D721Med (cell line): Measurements from ENCODE around the gene SPDYE2.
"Not testable (repeated sequence)": the region's sequence is repeated elsewhere in the genome, so short reads cannot be mapped to it uniquely, and the experiment has no call there.

ENCODE experiments used
- DNase-seq: peaks from one replicate; pipeline ENCODE4 v3.0.0; 2011; ENCODE audit warnings: low spot score; ENCODE audit not compliant: insufficient read length
- FAIRE-seq: peaks from 2 replicates; lab custom pipeline; 2011; peaks lifted over from hg19 to GRCh38; lab: Jason Lieb, UNC

Gene SPDYE2, protein sequence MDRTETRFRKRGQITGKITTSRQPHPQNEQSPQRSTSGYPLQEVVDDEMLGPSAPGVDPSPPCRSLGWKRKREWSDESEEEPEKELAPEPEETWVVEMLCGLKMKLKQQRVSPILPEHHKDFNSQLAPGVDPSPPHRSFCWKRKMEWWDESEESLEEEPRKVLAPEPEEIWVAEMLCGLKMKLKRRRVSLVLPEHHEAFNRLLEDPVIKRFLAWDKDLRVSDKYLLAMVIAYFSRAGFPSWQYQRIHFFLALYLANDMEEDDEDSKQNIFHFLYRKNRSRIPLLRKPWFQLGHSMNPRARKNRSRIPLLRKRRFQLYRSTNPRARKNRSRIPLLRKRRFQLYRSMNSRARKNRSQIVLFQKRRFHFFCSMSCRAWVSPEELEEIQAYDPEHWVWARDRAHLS

DNA sequence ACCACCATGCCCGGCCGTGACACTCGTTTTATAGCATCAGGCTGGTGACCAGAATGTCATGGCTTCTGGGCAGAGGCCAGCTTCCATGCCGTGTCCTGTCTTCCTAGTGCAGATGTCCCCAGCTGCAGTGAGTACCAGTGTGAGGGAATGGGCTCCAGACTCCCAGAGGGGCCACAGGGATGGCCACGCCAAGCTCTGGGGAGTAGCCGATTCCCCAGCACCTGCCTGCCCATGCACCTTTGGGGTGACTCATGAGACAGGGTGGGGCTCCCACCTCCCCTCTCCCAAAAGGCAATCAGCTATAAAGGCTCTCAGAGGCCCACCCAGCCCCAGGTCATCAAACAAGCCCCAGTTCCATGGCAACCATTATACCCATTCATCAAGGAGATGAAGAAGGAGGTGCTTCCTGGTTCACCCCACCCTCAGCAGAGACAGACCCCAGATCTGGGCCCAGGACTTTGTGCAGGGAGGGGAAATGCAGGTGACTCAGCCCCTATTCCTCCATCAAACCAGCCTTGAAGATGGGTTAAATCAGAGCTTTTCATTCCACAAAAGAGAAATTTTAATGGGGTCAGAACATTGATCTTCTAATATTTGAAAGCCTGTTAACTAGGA lies at the start of gene SPDYE2:
SPDYE2 (plus strand) TSS at position 419 of the 615 bp plus-strand sequence. CDS start 2,030 bp downstream, outside the sequence.
- not testable (repeated sequence) for DNase-seq, FAIRE-seq

DNA sequence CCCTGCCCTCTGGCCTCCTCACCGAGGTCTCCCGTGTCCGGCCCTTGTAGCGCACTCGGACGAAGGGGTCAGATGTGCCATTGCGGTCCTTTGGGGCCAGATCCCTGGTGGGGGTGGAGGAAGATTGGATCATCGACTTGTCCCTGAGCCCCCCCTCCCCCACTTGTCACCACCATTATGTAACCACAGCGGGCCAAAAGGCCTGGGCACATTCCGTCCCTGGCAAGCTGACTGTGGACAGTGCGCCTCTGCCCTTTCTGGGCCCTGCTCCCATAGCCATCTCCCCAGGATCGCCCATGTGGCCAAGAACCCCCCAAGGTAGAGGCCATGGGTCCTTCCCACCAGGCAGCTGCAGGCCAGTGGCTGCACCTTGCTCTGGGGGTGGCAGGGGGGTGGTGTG lies 47.9 kb upstream of the SPDYE2 start:
- FAIRE-seq, DNase-seq: not testable (repeated sequence)

DNA sequence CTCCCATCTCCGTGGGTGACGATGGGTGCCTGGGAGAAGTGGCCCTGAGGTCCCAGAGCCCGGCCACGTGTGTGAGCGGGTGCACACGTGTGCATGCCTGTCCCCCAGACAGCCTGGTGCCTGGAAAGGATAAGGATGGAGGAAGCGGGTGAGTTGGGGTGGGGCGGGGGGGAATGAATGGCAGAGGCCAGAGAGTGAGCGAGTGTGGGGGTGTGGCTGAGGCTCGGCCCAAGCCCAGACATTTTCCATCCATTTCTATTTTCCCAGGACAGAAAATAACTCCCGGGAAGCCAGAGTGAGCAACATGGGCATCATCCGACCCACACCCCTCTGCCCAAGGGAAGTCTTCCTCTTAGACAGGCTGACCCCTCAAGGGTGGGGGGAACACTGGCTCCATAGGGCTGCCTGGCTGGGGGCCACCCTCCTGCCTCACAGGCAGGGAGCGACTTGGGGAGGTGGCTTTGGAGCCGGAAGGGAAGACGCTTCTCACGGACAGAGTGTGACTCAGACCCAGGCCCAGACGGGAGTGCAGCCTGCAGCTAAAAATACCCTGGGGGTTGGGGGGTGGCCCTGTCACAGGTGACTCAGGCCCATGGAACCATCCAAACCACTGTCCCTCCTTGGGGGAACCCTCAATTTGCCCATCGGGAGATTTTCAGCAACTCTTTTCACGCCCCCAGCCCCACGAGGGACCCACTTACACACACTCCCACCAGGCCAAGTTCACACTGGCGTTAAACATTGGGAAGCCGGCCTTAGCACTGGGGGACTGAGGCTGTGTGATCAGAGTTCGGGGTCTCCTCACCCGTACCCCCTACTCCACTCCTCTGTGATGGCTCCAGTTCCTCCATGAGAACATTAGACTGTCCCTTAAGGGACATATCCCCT lies 45.5 kb upstream of the SPDYE2 start:
- not testable (repeated sequence) for DNase-seq, FAIRE-seq

DNA sequence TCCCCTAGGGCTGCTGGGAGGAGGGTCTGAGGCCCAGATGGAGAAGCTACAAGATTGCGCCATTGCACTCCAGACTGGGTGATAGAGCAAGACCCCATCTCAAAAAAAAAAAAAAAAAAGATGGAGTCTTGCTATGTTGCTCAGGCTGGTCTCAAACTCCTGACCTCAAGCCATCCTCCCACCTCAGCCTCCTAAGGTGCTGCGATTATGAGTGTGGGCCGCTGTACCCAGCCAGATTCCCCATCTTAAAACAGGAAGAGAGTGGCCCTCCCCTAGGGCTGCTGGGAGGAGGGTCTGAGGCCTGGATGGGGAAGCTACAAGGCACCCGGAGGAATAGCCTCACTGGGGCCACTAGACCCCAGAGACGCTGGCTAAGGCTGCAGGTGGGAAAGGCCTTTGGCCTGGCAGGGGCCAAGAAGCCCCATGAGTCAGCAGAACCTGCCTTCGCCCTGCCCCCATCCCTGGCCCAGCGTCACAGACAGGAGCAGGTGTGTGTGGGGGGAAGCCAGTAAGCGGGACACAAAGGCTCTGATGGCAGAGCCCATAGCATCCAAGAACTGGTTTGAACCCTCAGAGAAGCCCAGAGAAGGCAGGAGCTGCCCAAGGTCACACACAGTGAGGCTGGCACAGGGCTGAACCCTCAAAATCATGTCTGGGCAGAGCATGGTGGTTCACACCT lies 43.5 kb upstream of the SPDYE2 start:
- not testable (repeated sequence) for DNase-seq, FAIRE-seq

DNA sequence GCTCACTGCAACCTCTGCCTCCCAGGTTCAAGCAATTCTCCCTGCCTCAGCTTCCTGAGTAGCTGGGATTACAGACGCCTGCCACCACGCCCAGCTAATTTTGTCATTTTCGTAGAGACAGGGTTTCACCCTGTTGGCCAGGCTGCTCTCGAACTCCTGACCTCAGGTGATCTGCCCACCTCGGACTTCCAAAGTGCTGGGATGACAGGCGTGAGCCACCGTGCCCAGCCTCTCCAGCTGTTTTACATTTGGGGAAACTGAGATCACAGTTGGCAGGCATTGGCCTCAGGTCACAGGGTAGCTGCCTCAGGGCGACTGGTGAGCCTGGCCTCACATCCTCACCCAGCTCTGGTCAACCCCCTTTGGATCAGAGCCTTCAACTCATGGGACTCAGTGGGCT lies 40.5 kb upstream of the SPDYE2 start:
- FAIRE-seq, DNase-seq: not testable (repeated sequence)

DNA sequence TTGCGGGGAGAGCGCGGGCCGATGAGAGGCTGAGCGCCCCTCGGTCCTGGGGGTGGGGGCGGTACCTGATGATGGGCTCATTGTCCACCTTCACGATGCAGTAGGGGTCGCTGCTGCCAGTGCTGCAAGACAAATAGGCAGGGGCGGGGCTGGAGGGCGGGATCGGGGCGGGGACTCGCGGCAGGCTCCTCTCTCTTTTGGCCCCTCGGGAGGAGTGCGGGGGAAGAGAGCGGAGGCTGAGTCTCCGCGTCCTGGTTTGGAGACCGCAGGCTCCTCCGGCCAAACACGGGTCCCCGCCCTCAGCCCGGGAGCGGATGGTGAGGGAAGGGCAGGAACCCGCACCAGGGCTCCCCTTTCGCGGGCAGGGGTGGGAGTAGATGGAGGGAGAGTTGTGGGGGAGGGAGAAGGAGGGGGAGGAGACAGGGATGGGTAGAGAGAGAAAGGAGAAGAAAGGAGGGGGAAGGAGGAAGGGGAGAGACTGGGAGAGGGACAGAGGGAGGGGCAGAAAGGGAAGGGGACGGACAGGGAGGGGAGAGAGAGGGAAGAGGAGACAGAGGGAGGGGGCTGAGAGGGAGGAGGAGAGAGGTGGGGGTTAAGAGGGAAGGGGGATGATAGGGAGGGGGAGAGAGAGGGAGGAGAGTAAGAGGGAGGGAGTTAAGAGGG lies 39.0 kb upstream of the SPDYE2 start:
- not testable (repeated sequence) for DNase-seq, FAIRE-seq

DNA sequence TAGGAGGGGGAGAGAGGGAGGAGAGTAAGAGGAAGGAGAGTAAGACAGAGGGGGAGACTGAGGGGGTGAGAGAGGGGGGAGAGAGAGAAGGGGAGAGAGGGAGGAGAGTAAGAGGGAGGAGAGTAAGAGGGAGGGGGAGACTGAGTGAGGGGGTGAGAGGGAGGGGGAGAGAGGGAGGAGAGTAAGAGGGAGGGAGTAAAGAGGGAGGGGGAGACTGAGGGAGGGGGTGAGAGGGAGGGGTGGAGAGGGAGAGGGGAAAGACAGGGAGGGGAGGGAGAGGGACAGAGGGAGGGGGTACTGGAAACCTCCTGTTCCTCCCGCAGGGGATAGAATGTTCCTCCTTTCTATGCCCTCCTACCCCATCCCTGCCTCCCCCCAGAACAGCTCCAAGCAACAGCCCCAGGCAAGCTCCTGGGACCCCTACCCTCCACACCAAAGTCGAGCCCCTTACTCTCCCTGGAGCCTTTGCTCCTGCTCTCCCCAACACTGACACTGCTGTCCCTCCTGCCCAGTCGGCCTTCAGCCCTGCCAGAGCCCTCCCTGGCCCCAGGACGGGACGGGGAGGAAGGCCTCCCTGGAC lies 38.3 kb upstream of the SPDYE2 start:
- DNase-seq, result not testable (repeated sequence)

DNA sequence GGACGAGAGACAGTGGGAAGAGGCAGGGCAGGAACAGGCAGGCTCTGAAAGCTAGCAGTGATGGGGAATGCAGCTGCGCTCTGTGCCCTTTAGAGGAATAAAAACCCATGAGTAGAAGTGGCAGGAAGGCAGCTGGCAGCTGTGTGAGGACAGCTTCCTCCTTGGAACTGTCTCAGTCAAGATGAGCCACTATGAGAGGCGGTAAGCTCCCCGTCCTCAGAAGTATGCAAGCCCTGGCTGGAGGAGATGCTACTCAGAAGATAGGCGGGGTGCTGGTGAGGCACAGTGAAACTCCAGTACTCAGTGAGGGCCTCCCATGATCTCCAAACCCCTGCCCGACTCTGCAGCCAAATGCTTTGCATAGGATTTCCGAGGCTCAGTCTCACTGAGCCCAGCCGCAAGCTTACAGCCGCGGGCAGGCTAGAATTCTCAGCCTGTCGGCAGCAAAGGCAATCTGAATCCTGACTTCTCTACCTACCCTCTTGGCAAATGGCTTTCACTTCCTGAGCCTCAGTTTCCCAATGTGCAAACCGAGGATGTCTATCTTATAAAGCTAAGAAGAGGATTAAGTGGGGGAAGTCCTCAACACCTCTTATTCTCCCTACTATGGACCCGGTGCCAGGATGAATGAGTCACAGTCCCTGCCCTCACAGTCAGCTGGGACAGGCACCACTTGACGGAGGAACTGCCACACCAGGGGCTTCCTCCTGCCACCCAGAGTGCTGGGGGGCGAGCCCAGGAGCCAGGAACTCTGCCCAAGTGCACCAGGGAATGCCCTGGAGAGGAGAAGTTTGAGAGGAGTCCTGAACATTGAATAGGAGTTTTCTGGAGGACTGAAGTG lies 35.9 kb upstream of the SPDYE2 start:
- FAIRE-seq, DNase-seq: not testable (repeated sequence)

More for the DNA sequence above, 38.3 kb upstream of the SPDYE2 start:
- FAIRE-seq, result not testable (repeated sequence)

DNA sequence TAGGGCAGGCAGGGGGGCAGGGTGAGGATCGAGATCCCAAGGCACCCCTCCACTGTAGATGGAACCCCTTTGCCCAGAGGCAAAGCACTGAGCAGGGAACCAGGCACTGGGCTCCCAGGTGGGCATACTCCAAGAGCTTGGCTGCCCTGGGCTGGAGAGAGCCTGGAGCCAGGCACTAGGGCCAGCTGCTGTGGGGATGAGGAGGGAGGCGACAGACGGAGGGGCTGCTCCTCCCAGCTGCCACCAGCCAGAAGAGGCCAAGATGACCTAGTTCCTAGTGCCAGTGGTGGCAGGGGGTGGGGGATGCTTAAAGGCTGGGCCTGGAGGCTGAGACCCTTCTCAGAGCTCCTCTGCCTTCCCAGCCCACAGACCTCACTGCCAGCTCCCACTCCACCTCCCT lies 35.1 kb upstream of the SPDYE2 start:
- FAIRE-seq, DNase-seq: not testable (repeated sequence)

DNA sequence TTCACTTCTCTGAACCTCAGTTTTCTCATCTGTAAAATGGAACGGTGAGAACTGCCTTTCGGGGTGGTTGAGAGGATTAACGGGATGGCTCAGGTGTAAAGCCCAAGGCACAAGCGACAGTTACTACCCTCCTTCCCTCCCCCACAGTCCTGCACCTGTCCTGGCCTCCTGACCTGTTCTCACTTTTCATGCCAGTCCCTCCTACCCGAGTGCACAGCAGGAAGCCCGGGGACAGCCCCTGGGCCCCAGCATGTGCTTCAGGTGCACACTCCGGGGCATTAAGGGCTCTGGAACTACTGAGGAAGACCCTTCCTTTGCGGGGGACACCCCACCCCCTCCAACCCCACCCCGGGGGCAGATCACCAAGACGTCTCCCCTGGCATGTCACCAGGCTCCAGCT lies 34.1 kb upstream of the SPDYE2 start:
- not testable (repeated sequence) for FAIRE-seq, DNase-seq

DNA sequence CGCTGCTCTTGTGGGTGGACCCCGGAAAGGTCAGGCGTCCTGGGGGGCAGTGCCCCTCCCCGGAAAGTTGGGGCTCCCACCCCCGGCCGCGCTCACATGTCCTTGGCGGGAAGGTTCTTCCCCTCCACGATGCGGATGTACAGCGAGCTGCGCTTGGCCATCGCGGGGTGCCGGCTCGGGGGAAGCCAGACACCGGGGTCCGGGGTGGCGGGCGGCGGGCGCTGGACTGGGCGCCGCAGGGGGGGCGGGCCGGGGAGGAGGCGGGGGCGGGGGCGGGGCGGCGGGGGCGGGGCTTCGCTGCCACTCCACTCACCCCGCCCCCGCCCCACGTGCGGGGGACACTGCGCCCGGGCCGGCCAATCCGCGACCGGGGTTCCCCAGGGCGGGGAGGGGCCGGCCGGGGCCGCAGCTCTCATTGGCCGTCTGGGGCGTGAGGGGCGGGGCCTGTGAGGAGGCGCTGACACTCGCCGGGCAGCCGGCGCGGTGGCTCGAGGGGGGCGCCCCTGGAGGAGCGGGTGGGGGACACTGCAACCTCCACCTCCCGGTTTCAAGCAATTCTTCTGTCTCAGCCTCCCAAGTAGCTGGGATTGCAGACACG lies 33.4 kb upstream of the SPDYE2 start, which contains the start of gene RASA4B:
RASA4B (minus strand) TSS at position 228 of the 598 bp plus-strand sequence; CDS start at position 161, 67 bp downstream.
- not testable (repeated sequence) for DNase-seq, FAIRE-seq

DNA sequence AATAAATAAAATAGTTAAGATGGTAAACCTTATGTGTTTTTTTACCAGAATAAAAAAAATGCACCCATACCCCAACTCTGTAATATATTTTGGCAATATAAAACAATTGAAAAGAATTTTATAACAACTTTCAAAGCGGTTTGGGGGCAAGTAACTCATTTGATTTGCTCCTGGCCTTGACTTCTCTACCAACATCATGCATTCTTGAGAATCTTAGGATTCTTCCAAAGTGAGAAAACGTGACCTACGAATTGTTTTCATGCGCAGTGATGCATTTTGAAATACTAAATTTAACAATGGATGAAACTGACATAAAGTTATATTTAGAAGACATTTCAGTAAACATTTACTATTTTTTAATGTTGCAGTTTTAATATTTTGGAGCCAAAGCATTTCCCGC lies 30.2 kb upstream of the SPDYE2 start:
- not testable (repeated sequence) for FAIRE-seq, DNase-seq

DNA sequence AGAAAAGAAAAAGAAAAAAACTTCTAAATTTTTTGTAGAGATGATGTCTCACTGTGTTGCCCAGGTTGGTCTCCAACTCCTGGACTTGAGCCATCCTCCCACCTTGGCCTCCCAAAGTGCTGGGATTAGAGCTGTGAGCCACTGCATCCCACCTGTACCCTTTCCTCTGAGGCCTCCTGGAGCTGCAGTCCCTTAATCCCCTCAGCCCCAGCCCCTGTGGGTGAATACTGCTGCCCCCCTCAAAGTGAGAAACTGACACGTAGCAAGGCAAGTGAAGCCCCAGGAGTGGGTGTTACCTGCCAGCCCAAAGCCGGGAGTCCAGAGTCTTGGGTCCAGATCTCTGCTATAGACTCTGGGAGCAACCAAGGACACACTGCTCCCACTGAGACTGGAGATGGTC lies 26.2 kb upstream of the SPDYE2 start:
- DNase-seq, FAIRE-seq: not testable (repeated sequence)

DNA sequence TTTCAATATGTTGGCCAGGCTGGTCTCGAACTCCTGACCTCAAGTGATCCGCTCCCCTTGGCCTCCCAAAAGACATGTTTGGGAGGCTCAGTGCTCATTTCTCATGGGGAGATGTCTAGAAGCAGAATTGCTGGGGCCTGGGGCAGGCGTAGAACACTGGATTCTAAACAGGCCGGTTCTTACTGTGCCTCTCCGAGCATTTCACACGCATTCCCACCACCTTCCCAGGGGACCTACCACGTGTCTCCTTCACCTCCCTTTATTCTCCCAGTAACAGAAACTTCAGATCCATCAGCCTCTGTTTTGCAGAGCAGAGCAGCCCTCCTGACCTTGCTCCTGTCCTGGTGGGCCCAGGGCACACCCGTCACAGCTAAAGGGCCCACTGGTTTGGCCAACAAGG lies 23.8 kb upstream of the SPDYE2 start:
- DNase-seq, FAIRE-seq: not testable (repeated sequence)

DNA sequence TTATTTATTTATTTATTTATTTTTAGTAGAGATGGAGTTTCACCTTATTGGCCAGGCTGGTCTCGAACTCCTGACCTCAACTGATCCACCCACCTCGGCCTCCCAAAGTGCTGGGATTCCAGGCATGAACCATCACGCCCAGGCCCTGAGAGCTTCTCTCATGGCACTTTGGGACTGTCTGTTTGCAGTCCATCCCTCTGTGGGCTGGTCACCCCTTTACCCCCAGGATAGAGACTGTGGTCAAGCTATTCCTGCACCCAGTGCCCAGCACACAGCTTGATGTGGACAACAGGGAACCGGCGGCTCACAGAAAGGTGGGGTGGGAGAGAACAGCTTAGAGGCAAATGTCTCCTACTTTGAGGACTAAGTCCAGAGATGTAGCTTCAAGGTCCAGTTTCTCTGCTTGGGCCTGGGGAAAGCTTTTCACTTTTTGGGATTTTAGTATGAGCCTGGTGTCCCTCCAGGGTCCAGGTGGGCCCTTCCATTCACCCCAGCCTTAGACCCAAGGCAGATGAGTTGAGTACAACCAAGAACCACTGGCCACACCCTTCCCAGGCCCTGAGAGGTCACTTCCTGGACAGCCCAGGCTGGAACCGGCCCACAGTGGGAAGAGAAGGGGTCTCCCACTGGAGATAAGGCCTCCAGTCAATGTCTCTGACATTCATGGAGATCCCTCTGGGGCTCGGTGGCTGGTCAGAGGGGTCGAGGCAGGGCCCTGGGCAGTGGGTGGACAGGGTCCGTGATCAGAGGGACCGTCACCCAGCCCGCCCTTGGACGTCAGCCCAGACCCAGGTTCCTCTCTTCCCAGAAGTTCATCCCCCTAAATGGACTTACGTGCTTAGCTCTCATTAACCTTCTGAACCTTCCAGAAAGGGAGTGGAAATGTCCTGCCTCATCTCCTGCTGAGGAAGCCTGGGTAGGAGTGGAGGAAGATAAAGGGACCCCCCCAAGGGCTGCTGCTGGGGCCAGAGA lies 22.9 kb upstream of the SPDYE2 start:
- DNase-seq, FAIRE-seq: not testable (repeated sequence)

DNA sequence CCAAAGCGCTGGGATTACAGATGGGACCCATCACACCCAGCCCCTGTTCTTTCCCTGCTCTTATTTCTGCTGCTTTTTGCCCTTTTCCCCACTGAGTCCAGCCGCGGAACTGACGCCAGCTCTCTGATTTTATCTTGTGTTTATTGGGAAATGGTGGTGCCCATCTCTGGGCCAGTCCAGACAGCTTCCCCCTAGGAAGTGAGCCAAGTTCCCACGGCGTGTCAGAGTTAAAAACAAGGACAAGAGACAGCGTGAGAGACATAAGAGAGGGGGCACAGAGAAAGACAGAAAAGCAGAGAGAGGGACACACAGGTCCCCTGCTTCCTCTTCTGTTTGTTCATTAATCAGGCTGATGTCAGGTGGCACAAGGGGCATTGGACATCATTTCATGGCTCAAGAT lies 19.4 kb upstream of the SPDYE2 start:
- not testable (repeated sequence) for DNase-seq, FAIRE-seq
